Erythroblast (primary cell): Measurements from ENCODE around the gene CLPSL1.

Experiments used
- GATA1 ChIP-seq: IDR thresholded peaks from 2 replicates; pipeline ENCODE4 v1.6.1; 2011; ENCODE audit warnings: low read depth, mild to moderate bottlenecking, control low read depth, low read length, moderate library complexity
- POLR2A ChIP-seq: IDR thresholded peaks from 2 replicates; pipeline ENCODE4 v1.6.1; 2011; ENCODE audit warnings: mild to moderate bottlenecking, low read length

DNA sequence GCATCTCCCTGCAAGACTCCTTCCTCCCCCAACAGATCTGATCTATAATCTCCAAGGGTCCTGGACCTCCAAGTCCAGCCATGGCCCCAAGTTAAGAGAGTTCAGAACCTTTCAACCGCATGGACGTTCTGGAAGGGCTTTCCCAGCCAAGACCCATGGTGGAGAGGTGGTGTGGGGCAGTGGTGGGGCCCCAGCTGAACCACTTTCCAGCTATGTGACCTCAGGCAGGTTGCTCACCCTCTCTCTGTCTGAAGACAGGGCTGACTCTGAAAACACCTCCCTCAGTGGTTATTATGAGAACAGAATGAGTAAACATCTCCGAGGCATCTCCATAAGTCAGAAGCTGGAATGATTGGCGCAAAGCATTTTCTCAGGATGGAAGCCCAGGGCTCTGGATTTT is 15.4 kb downstream of the CLPSL1 start:
- no peak for TF ChIP-seq POLR2A
- no peak for TF ChIP-seq GATA1
